Esophagus squamous epithelium (tissue), 5 donors: ENCODE data around the gene ADI1. TPM values are rescaled to one million over a fixed set of nuclear protein-coding genes. Genes with fewer than 3 reads are reported as not detected.

Source experiments
- DNase-seq: peaks from one replicate; lab custom pipeline; 2025; lab: John Stamatoyannopoulos, UW
- H3K27ac ChIP-seq, 4 donors: fragments of 200-600 bp; sonication (generic); one replicate each; pipeline ENCODE4 v1.5.1; 2016 to 2019; ENCODE audit warnings: mild to moderate bottlenecking in 1 of 4
- H3K27me3 ChIP-seq, 4 donors: fragments of 200-600 bp; sonication (generic); 1 replicate in 3 of 4; 2 replicates in 1 of 4; pipeline versions ENCODE4 v1.5.1 to v1.6.0; 2017 to 2021; ENCODE audit warnings: antibody characterized with exemption in 1 of 4
- H3K36me3 ChIP-seq, 3 donors: fragments of 200-600 bp; sonication (generic); one replicate each; pipeline ENCODE4 v1.5.1; 2016 to 2019
- H3K4me1 ChIP-seq, 3 donors: fragments of 200-600 bp; sonication (generic); one replicate each; pipeline ENCODE4 v1.5.1; 2017 to 2019
- H3K4me3 ChIP-seq, 4 donors: fragments of 200-600 bp; sonication (generic); 1 replicate in 3 of 4; 2 replicates in 1 of 4; pipeline ENCODE4 v1.5.1; 2016 to 2019; ENCODE audit warnings: mild to moderate bottlenecking in 2 of 4, moderate library complexity in 1 of 4
- H3K9me3 ChIP-seq, 3 donors: fragments of 200-600 bp; sonication (generic); one replicate each; pipeline ENCODE4 v1.5.1; 2016 to 2019
- POLR2A ChIP-seq, 4 donors: fragments of 450-650 bp; IDR thresholded peaks; one replicate each; pipeline ENCODE4 v1.6.1; 2017; ENCODE audit warnings: antibody characterized with exemption in 4 of 4, mild to moderate bottlenecking in 4 of 4, moderate library complexity in 3 of 4
- WGBS, 2 donors: methylation state at CpG; one replicate each; pipeline ENCODE4 v1.1.5; 2018; 5-methylcytosine and 5-hydroxymethylcytosine counted together
- intact Hi-C: fragments of 100-400 bp; cut with DNase I; formaldehyde crosslinking; loops from one replicate; pipeline ENCODE4 v1.15.0; 2022
- total RNA-seq, 4 donors: library from RNA; depleted of rRNA; stranded (reverse); fragments of >200 nt; gene quantifications; one replicate each; pipeline ENCODE4 v1.1.0, GENCODE V29; 2016
- TF ChIP-seq, protein P1 (sequence below), 6 experiments: fragments of 450-650 bp in 4 of 6; fragments of 200-600 bp in 2 of 6; sonication (generic) in 2 of 6; IDR thresholded peaks; one replicate each; pipeline ENCODE4 v1.5.1; 2016 to 2019; ENCODE audit warnings: antibody characterized with exemption in 6 of 6, mild to moderate bottlenecking in 4 of 6, moderate library complexity in 4 of 6
- donor health status: DM: yes; HTN: yes; CAD: no.

ADI1 gene
- total RNA-seq, 4 donors from 2014 or later: 33.3 to 73.6 (median 54.9) TPM

DNA sequence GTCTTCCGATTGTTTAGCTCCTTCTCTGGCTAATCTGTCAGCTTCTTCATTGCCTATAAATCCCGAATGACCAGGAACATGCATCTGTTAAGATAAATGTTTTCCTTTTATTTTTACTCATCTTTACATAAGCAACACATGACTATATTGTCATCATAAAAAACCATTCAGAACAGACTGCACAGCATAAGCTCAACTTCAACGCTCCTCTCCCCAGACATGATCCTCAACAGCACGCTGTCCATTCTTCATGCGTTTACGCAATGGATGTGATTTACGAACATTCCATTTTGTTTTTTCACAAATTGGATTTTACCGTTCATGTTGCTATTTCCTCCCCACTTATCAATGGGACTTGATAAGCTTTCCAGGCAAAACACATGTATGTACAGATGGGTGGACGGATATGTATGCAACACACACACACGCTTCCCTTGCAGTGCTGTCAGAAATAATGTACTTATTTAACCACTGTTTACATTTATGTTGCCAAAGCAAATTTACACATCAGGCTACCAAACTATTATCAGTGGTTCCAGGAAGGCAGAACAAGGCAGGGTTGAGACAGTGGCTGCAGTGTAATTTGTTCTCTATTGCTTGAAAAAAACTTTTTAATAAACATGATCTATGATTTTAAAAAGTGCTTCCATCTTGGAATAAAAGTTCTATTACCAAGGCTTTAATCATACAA lies 26.6 kb upstream of the ADI1 start:
- TF ChIP-seq, protein P1, sequence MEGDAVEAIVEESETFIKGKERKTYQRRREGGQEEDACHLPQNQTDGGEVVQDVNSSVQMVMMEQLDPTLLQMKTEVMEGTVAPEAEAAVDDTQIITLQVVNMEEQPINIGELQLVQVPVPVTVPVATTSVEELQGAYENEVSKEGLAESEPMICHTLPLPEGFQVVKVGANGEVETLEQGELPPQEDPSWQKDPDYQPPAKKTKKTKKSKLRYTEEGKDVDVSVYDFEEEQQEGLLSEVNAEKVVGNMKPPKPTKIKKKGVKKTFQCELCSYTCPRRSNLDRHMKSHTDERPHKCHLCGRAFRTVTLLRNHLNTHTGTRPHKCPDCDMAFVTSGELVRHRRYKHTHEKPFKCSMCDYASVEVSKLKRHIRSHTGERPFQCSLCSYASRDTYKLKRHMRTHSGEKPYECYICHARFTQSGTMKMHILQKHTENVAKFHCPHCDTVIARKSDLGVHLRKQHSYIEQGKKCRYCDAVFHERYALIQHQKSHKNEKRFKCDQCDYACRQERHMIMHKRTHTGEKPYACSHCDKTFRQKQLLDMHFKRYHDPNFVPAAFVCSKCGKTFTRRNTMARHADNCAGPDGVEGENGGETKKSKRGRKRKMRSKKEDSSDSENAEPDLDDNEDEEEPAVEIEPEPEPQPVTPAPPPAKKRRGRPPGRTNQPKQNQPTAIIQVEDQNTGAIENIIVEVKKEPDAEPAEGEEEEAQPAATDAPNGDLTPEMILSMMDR (IDR thresholded peaks at IDR 0.05): no peak
- no peak for TF ChIP-seq POLR2A (IDR thresholded peaks at IDR 0.05)
- Histone ChIP-seq H3K4me3 (no peak overlapping the region), H3K36me3 (peaks cover 10 to 100% (median 63%) of the 10 kb centered on the region in 3 donors), H3K4me1 (no peaks in the 10 kb centered on the region), H3K27me3 (no peaks in the 10 kb centered on the region), H3K27ac (no peak overlapping the region), H3K9me3 (no peaks in the 10 kb centered on the region)
- no peak for DNase-seq
- WGBS, 2 donors: 81 to 94% methylated on average over 10 of the region's 10 CpGs
- intact Hi-C loops: no loop called here

DNA sequence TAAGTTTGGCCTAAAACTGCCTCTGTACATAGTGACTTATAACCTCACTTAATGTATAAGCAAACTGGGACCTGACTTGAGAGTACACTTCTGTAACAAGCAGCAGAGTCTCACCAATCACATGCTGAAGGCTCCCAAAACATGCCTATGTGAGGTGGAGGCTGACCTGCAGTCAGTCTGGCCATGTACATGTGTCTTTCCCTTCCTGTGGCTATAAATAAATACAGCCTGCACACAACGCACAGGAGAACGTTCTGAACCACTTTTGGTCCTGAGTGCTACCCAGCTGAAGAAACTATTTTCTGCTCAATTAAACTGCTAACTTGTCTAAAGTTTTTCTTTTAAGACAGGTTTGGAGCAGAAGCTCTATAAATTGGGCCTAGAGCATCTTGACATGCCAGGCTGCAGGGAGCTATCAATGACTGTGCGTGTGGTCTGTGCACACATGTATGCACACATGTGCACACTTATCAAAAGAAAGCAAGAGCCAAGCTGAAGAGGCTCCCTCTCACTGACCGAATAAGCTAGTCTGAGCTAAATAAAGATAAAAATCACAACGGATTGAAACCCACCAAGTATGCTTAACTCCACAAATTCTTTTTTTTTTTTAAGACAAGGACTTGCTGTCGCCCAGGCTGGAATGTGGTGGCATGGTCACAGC lies 23.8 kb upstream of the ADI1 start:
- Histone ChIP-seq H3K4me3 (no peak overlapping the region), H3K9me3 (no peaks in the 10 kb centered on the region), H3K36me3 (peaks cover 4 to 91% (median 44%) of the 10 kb centered on the region in 3 donors), H3K4me1 (no peaks in the 10 kb centered on the region), H3K27me3 (no peaks in the 10 kb centered on the region), H3K27ac (no peak overlapping the region)
- DNase-seq: no peak
- TF ChIP-seq, protein P1 (IDR thresholded peaks at IDR 0.05): no peak
- intact Hi-C loops: no loop called here
- 80% methylated on average over 6 of the region's 6 CpGs for WGBS, 2 donors

DNA sequence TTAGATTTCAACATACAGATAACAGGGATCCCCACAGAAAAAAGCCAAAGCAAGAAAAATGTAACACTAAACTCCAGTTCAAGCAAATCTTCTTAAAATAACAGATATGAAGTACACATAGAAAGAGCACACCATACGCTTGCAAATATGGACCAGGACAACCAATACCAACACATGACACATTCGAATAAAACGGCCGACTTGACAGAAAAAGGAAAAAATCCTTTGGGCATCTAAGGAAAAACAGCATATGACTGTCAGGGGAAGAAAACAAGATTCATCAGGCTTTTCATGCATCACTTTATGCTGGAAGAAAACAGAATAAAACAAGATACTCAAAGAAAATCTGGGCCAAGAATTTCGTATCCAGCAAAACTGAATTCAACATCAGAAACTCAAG lies 22.8 kb upstream of the ADI1 start:
- Histone ChIP-seq H3K36me3 (peaks cover 0 to 80% (median 36%) of the 10 kb centered on the region in 3 donors), H3K4me1 (peaks cover 0 to 2% (median 0%) of the 10 kb centered on the region in 3 donors), H3K27ac (no peak overlapping the region), H3K27me3 (no peaks in the 10 kb centered on the region), H3K4me3 (no peak overlapping the region), H3K9me3 (no peaks in the 10 kb centered on the region)
- intact Hi-C loops: no loop called here
- WGBS, 2 donors: 91 to 96% methylated on average over 5 of the region's 5 CpGs
- TF ChIP-seq POLR2A (IDR thresholded peaks at IDR 0.05): no peak
- TF ChIP-seq, protein P1 (IDR thresholded peaks at IDR 0.05): no peak
- DNase-seq: no peak

DNA sequence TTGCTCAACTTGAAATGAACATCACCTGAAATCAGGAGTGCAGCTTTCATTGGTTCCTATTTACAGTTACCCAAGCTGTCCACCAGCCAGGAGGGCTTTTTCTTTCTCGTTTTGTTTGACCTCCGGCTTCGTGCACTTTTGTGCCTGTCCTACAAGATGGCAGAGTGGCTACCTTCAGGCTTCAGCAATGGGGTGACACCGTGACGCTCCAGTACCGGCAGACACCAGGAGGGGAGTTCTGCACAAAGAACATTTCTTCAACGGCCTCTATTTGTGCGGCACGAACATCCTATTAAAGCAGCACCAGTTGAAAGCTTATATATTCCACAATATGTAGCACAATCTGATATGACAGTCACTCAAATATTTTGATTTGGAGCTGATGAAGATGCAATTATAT lies 20.5 kb upstream of the ADI1 start:
- H3K9me3 ChIP-seq: no peaks in the 10 kb centered on the region
- H3K27me3 ChIP-seq: no peaks in the 10 kb centered on the region
- no peak overlapping the region for H3K4me3 ChIP-seq
- H3K36me3 ChIP-seq: peaks cover 0 to 57% (median 19%) of the 10 kb centered on the region in 3 donors
- intact Hi-C loops: no loop called here
- TF ChIP-seq, protein P1 (IDR thresholded peaks at IDR 0.05): no peak
- no peak for TF ChIP-seq POLR2A (IDR thresholded peaks at IDR 0.05)
- WGBS, 2 donors: 89 to 93% methylated on average over 9 of the region's 9 CpGs
- peaks cover 13 to 25% (median 14%) of the 10 kb centered on the region in 3 donors for H3K4me1 ChIP-seq
- no peak for DNase-seq
- no peak overlapping the region for H3K27ac ChIP-seq
